ENCODE data around the gene STOML1.

Gene STOML1

DNA sequence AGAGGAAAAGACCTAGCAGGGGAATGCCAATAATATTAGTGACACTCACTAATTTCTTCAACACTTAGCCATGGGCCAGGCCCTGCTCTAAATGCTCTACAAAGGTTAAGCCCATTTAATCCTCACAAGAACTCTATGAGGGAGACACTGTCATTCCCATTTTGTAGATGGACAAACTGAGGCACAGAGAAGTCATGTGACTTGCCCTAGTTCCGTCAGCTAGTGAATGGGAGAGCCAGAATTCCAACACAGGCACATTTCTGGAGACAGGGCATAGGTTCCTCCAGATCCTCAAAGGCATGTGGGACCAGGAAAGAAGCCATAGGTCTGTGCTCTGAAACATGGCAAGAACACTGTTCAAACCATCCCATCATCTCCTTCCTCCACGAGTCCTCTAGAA lies 34.3 kb downstream of the STOML1 start:
- 88 to 100% methylated on average over 1 of the region's 2 CpGs for WGBS, 2 experiments (ENCODE audit: insufficient coverage in 2 of 2)
- H3K27ac ChIP-seq (ENCODE audit: low read depth, low read length, severe bottlenecking): no peak overlapping the region

DNA sequence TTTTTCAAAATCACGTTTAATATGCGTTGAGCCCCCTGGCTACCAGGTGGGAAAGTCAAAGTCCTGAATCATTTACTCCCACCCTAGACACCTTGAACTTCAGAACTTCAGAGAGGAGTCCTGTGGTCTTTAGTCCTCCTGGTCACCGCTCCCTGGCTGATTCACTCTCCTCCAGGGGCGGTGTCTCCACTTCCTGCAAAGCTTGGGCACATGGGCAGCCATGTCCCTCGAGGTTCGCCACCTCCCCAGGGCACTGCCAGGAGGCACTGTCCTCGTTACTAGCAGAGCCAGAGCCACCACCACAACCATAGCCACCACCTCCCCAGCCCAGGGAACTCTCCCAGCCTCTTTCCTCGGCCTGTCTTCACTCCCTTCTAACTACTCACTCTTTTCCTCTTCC lies 34.8 kb downstream of the STOML1 start:
- Histone ChIP-seq H3K36me3 (ENCODE audit: control insufficient read depth, insufficient read depth, low read length) (no peaks in the 10 kb centered on the region), H3K4me1 (ENCODE audit: control insufficient read depth, insufficient read depth, low read length, poor library complexity, severe bottlenecking) (peaks cover under 1% of the 10 kb centered on the region), H3K27ac (ENCODE audit: low read depth, low read length, severe bottlenecking) (no peak overlapping the region), H3K9me3 (ENCODE audit: control insufficient read depth, low read length) (no peaks in the 10 kb centered on the region), H3K4me3 (ENCODE audit: extremely low read depth, insufficient read depth, low read length, poor library complexity, severe bottlenecking) (no peak overlapping the region)
- WGBS, 2 experiments (ENCODE audit: insufficient coverage in 2 of 2): 84 to 92% methylated on average over 6 to 8 of the region's 8 CpGs

More for the DNA sequence above, 34.3 kb downstream of the STOML1 start:
- no peaks in the 10 kb centered on the region for H3K36me3 ChIP-seq (ENCODE audit: control insufficient read depth, insufficient read depth, low read length)
- no peak overlapping the region for H3K4me3 ChIP-seq (ENCODE audit: extremely low read depth, insufficient read depth, low read length, poor library complexity, severe bottlenecking)
- no peaks in the 10 kb centered on the region for H3K4me1 ChIP-seq (ENCODE audit: control insufficient read depth, insufficient read depth, low read length, poor library complexity, severe bottlenecking)
- no peaks in the 10 kb centered on the region for H3K9me3 ChIP-seq (ENCODE audit: control insufficient read depth, low read length)

DNA sequence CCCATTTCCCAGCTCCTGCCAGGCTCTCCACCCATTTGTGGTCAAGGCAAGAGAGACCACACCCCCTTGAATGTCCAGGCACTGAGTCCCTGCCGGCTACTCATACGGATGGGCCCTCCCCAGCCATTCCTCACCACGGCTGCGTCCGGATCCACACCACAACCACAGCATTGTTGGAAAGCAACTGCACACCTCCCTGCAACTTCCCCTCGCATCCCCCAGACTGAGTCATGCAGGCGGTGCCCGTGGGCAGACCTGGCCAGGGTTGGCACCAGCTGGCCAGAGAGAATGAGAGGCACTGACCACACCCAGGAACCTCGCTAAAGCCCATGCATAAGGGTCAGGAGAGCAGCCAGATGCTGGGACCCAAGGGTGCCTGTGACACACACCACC lies 35.4 kb downstream of the STOML1 start:
- no peak overlapping the region for H3K27ac ChIP-seq (ENCODE audit: low read depth, low read length, severe bottlenecking)

DNA sequence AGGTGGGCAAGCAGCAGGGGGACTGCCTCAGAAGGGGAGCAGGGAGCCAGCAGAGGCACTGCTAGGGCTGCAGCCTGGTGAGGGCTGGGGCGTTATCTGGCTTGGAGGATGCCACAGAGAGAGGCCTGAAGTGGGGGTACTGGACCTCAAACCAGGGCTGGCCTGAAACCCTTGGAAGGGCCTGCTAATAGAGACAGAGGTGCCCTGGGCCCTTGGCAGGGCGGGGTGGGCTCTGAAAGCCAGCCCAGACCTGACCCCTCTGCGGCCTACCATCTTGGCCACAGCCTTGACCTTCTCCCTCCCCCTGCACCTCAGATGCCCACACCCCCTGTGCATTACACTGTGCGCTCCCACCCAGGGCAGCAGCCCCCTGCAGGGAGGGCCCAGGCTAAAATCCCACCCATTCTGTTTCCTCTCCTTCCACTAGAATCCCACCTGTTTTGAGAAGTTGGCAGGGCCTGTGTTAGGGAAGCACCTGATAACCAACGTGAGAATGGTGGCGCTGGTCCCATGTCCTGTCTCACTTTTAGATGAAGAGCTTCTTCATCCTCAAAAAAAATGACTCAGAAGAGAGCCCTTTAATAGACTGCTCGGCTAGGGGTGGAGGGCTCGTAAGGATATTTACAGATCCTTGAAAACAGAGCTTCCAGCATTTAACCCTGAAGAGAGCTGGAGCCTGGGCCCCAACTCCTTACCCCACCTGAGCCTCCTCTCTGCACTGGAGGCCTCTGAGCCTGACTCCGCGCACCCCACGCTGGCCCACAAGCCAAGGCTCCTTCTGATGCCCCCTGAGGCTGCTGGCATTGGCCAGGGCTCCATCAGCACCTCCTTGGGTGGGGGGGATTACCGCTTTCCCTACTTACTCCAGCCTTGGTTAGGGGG lies 36.0 kb downstream of the STOML1 start:
- Histone ChIP-seq H3K4me1 (ENCODE audit: control insufficient read depth, insufficient read depth, low read length, poor library complexity, severe bottlenecking) (peaks cover 10% of the 10 kb centered on the region), H3K36me3 (ENCODE audit: control insufficient read depth, insufficient read depth, low read length) (peaks cover 7% of the 10 kb centered on the region), H3K9me3 (ENCODE audit: control insufficient read depth, low read length) (no peaks in the 10 kb centered on the region), H3K4me3 (ENCODE audit: extremely low read depth, insufficient read depth, low read length, poor library complexity, severe bottlenecking) (no peak overlapping the region), H3K27ac (ENCODE audit: low read depth, low read length, severe bottlenecking) (no peak overlapping the region)
- WGBS, 2 experiments (ENCODE audit: insufficient coverage in 2 of 2): 95 to 96% methylated on average over 5 to 11 of the region's 12 CpGs

More for the DNA sequence above, 35.4 kb downstream of the STOML1 start:
- Histone ChIP-seq H3K4me3 (ENCODE audit: extremely low read depth, insufficient read depth, low read length, poor library complexity, severe bottlenecking) (no peak overlapping the region), H3K4me1 (ENCODE audit: control insufficient read depth, insufficient read depth, low read length, poor library complexity, severe bottlenecking) (peaks cover 6% of the 10 kb centered on the region), H3K36me3 (ENCODE audit: control insufficient read depth, insufficient read depth, low read length) (peaks cover 4% of the 10 kb centered on the region), H3K9me3 (ENCODE audit: control insufficient read depth, low read length) (no peaks in the 10 kb centered on the region)
- WGBS, 2 experiments (ENCODE audit: insufficient coverage in 2 of 2): 88 to 97% methylated on average over 4 to 7 of the region's 9 CpGs

DNA sequence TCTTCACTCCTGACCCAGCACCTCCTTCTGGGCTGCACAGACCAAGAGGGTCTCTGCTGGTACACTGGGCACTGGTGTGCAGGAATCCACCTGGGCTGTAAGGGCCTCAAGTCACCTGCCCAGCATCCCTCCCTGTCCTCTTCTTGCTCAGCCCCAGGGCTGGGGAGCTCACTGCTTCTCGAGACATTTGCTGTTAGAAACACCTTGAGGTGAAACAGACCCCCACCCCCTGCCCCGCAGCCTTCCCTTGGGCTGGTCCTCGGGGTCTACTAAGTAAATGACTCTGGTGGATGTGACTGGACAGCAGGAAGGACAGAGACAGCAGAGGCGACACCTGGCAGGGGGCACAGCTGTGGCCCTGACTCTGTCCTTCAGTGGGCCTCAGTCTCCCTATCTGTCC lies 36.8 kb downstream of the STOML1 start:
- WGBS, 2 experiments (ENCODE audit: insufficient coverage in 2 of 2): 92 to 93% methylated on average over 1 to 4 of the region's 4 CpGs
- H3K27ac ChIP-seq (ENCODE audit: low read depth, low read length, severe bottlenecking): no peak overlapping the region
- H3K4me3 ChIP-seq (ENCODE audit: extremely low read depth, insufficient read depth, low read length, poor library complexity, severe bottlenecking): no peak overlapping the region
- peaks cover 7% of the 10 kb centered on the region for H3K36me3 ChIP-seq (ENCODE audit: control insufficient read depth, insufficient read depth, low read length)
- peaks cover 10% of the 10 kb centered on the region for H3K4me1 ChIP-seq (ENCODE audit: control insufficient read depth, insufficient read depth, low read length, poor library complexity, severe bottlenecking)
- H3K9me3 ChIP-seq (ENCODE audit: control insufficient read depth, low read length): no peaks in the 10 kb centered on the region

DNA sequence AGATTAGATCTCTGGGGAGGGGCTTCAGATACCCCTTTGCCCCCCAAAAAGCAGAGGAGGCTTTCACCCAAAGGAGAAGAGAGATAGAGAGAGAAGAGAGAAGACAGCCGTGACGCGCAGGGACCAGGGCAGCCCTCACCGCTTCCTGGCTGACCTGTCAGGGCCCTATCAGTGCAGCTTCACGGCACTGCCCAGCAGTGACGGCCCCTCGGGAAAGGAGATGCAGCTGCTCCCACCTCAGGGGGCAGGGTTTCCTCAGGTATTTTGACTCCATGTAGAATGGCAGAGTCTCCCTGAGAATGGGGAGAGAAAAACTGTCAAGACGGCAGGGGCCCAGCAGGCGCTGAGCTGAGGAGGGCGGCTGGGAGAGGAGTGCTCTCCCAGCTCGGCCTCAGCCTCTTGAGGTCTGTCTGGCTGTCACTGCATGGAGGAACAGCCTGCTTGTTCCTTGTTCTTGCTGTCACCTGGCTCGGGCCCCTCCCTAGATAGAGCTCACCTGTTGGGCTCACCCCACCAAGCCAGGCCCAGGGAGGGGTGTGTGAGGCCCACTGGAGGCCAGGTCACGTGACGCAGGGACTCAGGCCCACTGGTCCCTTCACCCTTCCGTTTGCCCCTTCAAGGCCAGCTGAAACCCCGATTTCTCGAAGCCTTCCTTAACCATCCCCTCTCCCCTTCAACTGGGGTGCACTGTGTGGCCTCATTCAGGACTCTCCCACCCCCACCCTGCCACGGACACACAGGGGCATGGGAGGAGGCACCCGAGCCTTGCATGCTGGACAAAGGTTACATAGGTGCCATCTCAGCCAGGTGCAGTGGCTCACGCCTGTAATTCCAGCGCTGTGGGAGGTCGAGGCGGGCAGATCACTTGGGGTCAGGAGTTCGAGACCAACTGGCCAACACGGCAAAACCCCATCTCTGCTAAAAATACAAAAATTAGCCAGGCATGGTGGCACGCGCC lies 37.6 kb downstream of the STOML1 start:
- Histone ChIP-seq H3K36me3 (ENCODE audit: control insufficient read depth, insufficient read depth, low read length) (peaks cover 11% of the 10 kb centered on the region), H3K9me3 (ENCODE audit: control insufficient read depth, low read length) (no peaks in the 10 kb centered on the region), H3K4me1 (ENCODE audit: control insufficient read depth, insufficient read depth, low read length, poor library complexity, severe bottlenecking) (peaks cover 10% of the 10 kb centered on the region), H3K4me3 (ENCODE audit: extremely low read depth, insufficient read depth, low read length, poor library complexity, severe bottlenecking) (no peak overlapping the region), H3K27ac (ENCODE audit: low read depth, low read length, severe bottlenecking) (no peak overlapping the region)
- 93% methylated on average over 22 to 26 of the region's 27 CpGs for WGBS, 2 experiments (ENCODE audit: insufficient coverage in 2 of 2)

DNA sequence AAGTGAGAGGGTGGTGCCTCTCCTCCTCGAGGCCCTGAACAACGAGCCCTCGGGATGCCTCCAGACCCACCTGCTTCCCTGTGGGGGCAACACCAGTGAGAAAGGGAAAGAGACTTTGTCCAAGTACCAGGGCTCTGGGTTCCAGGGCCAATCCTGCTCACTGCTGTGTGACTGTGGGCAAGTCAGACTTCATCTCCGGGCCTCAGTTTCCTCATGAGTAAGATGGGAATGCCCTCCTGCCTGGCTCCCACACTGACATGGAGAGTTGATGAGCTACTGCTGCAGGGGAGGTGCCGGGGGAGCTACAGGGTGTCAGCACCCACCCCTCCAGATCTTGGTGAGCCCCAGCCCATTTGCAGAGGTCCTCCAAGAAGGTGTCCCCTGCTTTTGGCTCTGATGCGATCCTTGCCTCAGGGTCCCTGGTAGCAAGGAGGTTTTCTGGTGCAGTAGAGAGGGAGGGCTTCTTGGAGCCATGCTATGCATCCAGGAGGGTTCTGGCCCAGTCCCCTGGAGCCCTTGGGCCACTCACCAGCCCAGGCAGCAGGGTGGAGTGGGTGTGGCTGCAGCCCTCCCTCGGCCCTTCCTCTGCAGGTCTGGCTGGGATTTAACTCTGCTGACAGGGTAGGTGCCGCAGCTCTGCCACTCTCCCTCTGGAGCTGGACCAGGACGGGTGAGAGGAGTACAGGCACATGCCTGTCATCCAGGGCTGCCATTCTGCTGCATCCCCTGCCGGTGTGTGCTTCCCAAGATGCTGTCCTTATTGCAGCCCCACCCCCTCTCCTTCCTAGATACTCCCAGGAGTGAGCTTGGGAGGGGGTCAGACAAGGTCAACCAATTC lies 39.0 kb downstream of the STOML1 start:
- H3K9me3 ChIP-seq (ENCODE audit: control insufficient read depth, low read length): no peaks in the 10 kb centered on the region
- peaks cover 10% of the 10 kb centered on the region for H3K4me1 ChIP-seq (ENCODE audit: control insufficient read depth, insufficient read depth, low read length, poor library complexity, severe bottlenecking)
- H3K36me3 ChIP-seq (ENCODE audit: control insufficient read depth, insufficient read depth, low read length): peaks cover 25% of the 10 kb centered on the region
- no peak overlapping the region for H3K27ac ChIP-seq (ENCODE audit: low read depth, low read length, severe bottlenecking)
- 94 to 96% methylated on average over 8 of the region's 10 CpGs for WGBS, 2 experiments (ENCODE audit: insufficient coverage in 2 of 2)
- H3K4me3 ChIP-seq (ENCODE audit: extremely low read depth, insufficient read depth, low read length, poor library complexity, severe bottlenecking): no peak overlapping the region

DNA sequence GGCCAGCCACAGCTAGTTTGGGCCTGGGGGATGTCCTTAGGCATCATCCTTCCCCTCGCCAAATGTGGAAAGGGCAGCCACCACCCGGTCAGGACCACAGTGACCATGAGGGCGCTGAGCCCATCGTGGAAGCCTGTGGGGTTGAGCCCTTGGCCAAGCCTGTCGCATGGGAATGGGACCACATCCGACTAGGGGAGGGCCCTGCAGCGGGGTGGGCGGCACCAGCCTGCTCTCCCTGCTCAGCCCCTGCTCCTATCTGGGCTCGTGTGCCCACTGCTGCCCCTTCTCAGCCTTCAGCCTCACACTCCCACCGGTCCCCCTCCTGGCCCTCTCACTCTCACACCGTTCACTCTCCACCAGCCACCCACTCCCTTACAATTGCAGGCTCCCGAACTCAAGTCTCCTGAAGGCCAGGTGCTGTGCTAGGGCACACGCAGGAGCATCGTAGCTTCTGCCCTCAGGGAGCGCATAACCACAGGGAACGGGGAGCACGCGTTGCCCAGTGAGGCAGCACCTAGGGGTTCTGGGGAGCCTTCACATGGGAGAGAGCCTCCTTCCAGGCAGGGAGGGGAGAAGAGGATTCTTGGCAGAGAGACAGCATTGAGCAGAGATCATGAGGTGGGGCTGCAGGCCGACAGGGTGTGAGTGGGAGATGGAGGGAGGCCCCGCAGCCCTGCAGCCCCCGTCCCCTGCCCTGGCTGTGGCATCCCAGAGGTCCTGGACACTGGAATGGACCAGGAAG lies 39.8 kb downstream of the STOML1 start:
- WGBS, 2 experiments (ENCODE audit: insufficient coverage in 2 of 2): 92 to 94% methylated on average over 15 to 21 of the region's 21 CpGs
- H3K4me3 ChIP-seq (ENCODE audit: extremely low read depth, insufficient read depth, low read length, poor library complexity, severe bottlenecking): no peak overlapping the region
- H3K27ac ChIP-seq (ENCODE audit: low read depth, low read length, severe bottlenecking): peak overlapping the region; percentile 84
- peaks cover 10% of the 10 kb centered on the region for H3K4me1 ChIP-seq (ENCODE audit: control insufficient read depth, insufficient read depth, low read length, poor library complexity, severe bottlenecking)
- H3K36me3 ChIP-seq (ENCODE audit: control insufficient read depth, insufficient read depth, low read length): peaks cover 29% of the 10 kb centered on the region
- no peaks in the 10 kb centered on the region for H3K9me3 ChIP-seq (ENCODE audit: control insufficient read depth, low read length)

DNA sequence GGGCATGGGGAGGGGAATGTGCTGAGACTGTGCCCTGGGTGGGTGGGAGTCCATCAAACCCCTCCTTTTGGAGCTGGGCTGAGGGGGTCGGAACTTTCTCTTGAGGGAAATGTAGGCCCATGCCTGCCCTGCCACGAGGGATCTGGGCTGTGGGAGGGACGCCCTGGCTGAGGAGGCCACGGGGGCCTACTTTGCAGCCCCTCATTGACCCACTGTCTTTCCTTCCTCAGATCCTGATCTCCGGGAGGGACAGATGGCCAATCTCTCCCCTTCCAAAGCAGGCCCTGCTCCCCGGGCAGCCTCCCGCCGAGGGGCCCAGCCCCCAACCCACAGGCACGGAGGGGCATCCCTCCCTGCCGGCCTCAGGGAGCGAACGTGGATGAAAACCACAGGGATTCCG lies 40.5 kb downstream of the STOML1 start:
- peaks cover 34% of the 10 kb centered on the region for H3K36me3 ChIP-seq (ENCODE audit: control insufficient read depth, insufficient read depth, low read length)
- H3K9me3 ChIP-seq (ENCODE audit: control insufficient read depth, low read length): no peaks in the 10 kb centered on the region
- no peak overlapping the region for H3K4me3 ChIP-seq (ENCODE audit: extremely low read depth, insufficient read depth, low read length, poor library complexity, severe bottlenecking)
- peak overlapping the region; percentile 84 for H3K27ac ChIP-seq (ENCODE audit: low read depth, low read length, severe bottlenecking)
- peaks cover 10% of the 10 kb centered on the region for H3K4me1 ChIP-seq (ENCODE audit: control insufficient read depth, insufficient read depth, low read length, poor library complexity, severe bottlenecking)
- WGBS, 2 experiments (ENCODE audit: insufficient coverage in 2 of 2): 46 to 66% methylated on average over 7 to 9 of the region's 13 CpGs

Measured in mesodermal cell (in vitro differentiated cells).